ENCODE results near the gene PPFIA4. TPM values are rescaled to one million over a fixed set of nuclear protein-coding genes. Genes with fewer than 3 reads are reported as not detected.

PPFIA4 gene
- total and polyA plus RNA-seq, 12 donors = 8.1 to 60.6 (median 29.9) TPM

GRCh38 chr1:202989879-202990278, 36.4 kb upstream of the PPFIA4 start:
- no peaks in the 10 kb centered on the region for H3K36me3 ChIP-seq
- ATAC-seq = no peak

GRCh38 chr1:202991112-202991511, 35.2 kb upstream of the PPFIA4 start:
- DNase-seq (no peak), ATAC-seq (no peak)
- peaks cover 0 to 16% (median 0%) of the 10 kb centered on the region in 9 donors for H3K4me1 ChIP-seq
- no peak for TF ChIP-seq CTCF (IDR thresholded peaks at IDR 0.05)
- peaks cover 0 to 6% (median 0%) of the 10 kb centered on the region in 11 donors for H3K9me3 ChIP-seq
- intact Hi-C loops (cut with DNase I) = loop anchor here in 6 of 10 donors (10.0 kb wide), 3 partner anchors 66 to 236 kb away; partner anchors contain the start of gene KLHL12 (in 1 of the 6)
- no peak overlapping the region for H3K27ac ChIP-seq
- peaks cover 0 to 56% (median 25%) of the 10 kb centered on the region in 7 donors for H3K27me3 ChIP-seq
- no peaks in the 10 kb centered on the region for H3K36me3 ChIP-seq
- no peak overlapping the region for H3K4me3 ChIP-seq

More at GRCh38 chr1:202989879-202990278, 36.4 kb upstream of the PPFIA4 start:
- Histone ChIP-seq H3K27ac (no peak overlapping the region), H3K4me1 (peaks cover 0 to 16% (median 0%) of the 10 kb centered on the region in 9 donors), H3K4me3 (no peak overlapping the region), H3K27me3 (peaks cover 0 to 47% (median 17%) of the 10 kb centered on the region in 7 donors), H3K9me3 (peaks cover 0 to 6% (median 0%) of the 10 kb centered on the region in 11 donors)
- no peak for DNase-seq
- TF ChIP-seq CTCF (IDR thresholded peaks at IDR 0.05) = no peak
- intact Hi-C loops (cut with DNase I) = loop anchor here in 7 of 10 donors (10.0 kb wide), 3 partner anchors 65 to 235 kb away; partner anchors contain the start of gene KLHL12 (in 2 of the 7)
- WGBS, 2 donors = 91% methylated on average over 2 of the region's 2 CpGs

- ATAC-seq = no peak
- intact Hi-C loops (cut with DNase I) = loop anchor here in 8 of 10 donors (5.0 to 10.0 kb wide), 4 partner anchors 67 to 240 kb away; partner anchors contain the start of gene KLHL12 (in 4 of the 8)
Observed at GRCh38 chr1:202994756-202995155, 31.5 kb upstream of the PPFIA4 start.

More at GRCh38 chr1:202994756-202995155, 31.5 kb upstream of the PPFIA4 start:
- no peak for DNase-seq
- no peaks in the 10 kb centered on the region for H3K36me3 ChIP-seq
- peaks cover 0 to 6% (median 0%) of the 10 kb centered on the region in 11 donors for H3K9me3 ChIP-seq
- no peak overlapping the region for H3K27ac ChIP-seq
- H3K4me1 ChIP-seq = peaks cover 0 to 13% (median 0%) of the 10 kb centered on the region in 9 donors
- H3K27me3 ChIP-seq = peaks cover 0 to 39% (median 25%) of the 10 kb centered on the region in 7 donors
- no peak for TF ChIP-seq CTCF (IDR thresholded peaks at IDR 0.05)
- H3K4me3 ChIP-seq = no peak overlapping the region
- 56 to 72% methylated on average over 3 of the region's 3 CpGs for WGBS, 2 donors
